ENCODE measurements around the gene FAH. TPM values are rescaled to one million over a fixed set of nuclear protein-coding genes. Genes with fewer than 3 reads are reported as not detected.

FAH gene
- total and polyA plus RNA-seq, 11 donors, result 12.4 to 48.9 (median 24.0) TPM

DNA sequence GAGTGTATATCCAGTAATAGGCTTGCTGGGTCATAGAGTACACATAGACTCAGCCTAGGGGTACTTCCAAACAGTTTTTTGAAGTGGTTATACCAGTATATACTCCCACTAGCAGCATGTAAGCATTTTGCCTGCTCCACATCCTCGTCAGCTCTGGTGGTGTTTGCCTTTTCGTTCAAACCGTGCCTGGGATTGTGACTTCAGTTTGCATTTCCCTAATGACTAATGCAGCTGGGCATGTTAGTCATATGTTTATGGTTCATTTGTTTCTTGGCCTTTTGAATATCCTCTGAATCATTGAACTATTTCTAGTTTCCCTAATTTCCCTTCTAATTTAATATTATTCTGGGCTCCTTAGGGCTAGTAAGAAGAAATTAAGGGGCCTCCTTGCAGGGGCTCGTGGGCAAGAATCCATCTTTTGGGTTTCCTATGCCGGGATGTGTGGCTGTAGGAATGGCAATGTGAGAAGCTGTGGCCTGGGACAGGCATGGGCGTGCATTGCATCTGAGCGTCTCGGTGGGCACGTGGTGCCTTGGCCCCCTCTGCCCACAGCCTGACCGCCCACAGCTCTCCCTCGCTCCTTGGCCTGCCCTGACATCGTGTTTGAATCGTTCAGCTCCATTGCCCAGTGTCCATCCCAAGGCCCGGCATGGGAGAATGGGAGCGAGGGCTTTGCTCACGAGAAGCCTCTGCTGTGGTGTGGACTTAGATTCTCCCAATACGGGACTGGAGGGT, 26.4 kb downstream of the FAH start:
- intact Hi-C loops (cut with DNase I), result loop anchor here in 6 of 10 donors (5.0 to 10.0 kb wide), 3 partner anchors 284 to 794 kb away; partner anchors contain the start of gene MTHFS (in 3 of the 6)
- H3K36me3 ChIP-seq, result peaks cover 0 to 39% (median 7%) of the 10 kb centered on the region in 9 donors
- TF ChIP-seq, protein P1, sequence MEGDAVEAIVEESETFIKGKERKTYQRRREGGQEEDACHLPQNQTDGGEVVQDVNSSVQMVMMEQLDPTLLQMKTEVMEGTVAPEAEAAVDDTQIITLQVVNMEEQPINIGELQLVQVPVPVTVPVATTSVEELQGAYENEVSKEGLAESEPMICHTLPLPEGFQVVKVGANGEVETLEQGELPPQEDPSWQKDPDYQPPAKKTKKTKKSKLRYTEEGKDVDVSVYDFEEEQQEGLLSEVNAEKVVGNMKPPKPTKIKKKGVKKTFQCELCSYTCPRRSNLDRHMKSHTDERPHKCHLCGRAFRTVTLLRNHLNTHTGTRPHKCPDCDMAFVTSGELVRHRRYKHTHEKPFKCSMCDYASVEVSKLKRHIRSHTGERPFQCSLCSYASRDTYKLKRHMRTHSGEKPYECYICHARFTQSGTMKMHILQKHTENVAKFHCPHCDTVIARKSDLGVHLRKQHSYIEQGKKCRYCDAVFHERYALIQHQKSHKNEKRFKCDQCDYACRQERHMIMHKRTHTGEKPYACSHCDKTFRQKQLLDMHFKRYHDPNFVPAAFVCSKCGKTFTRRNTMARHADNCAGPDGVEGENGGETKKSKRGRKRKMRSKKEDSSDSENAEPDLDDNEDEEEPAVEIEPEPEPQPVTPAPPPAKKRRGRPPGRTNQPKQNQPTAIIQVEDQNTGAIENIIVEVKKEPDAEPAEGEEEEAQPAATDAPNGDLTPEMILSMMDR (IDR thresholded peaks at IDR 0.05), result no peak
- no peak for TF ChIP-seq POLR2A (IDR thresholded peaks at IDR 0.05)
- no peaks in the 10 kb centered on the region for H3K9me3 ChIP-seq
- 84 to 88% (median 85%) methylated on average over 11 to 17 of the region's 17 CpGs for WGBS, 4 donors
- no peaks in the 10 kb centered on the region for H3K27me3 ChIP-seq
- no peak overlapping the region for H3K27ac ChIP-seq
- H3K4me1 ChIP-seq, result peaks cover 0 to 18% (median 8%) of the 10 kb centered on the region in 12 donors
- H3K4me3 ChIP-seq, result no peak overlapping the region
- no peak for DNase-seq
- ATAC-seq, result no peak

DNA sequence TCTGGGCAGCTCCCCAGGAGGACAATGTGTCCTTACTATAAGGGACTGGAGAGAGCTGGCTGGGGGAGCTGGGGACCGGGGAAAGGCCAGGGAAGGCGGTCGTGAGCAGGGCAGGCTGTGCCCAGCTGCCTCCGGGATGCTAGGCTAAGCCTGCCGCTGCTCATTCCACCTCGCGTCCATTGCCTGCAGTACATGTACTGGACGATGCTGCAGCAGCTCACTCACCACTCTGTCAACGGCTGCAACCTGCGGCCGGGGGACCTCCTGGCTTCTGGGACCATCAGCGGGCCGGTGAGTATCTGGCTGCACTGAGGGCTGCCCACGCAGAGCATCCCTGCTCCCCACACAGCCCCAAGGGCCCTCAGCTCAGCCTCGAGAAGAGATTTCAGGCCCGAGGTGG, 27.1 kb downstream of the FAH start:
- Histone ChIP-seq H3K27me3 (no peaks in the 10 kb centered on the region), H3K36me3 (peaks cover 0 to 39% (median 7%) of the 10 kb centered on the region in 9 donors), H3K4me3 (no peak overlapping the region), H3K27ac (no peak overlapping the region), H3K4me1 (peaks cover 0 to 13% (median 8%) of the 10 kb centered on the region in 12 donors), H3K9me3 (no peaks in the 10 kb centered on the region)
- WGBS, 4 donors, result 83 to 92% (median 87%) methylated on average over 5 to 16 of the region's 16 CpGs
- intact Hi-C loops (cut with DNase I), result loop anchor here in 6 of 10 donors (5.0 to 10.0 kb wide), 3 partner anchors 285 to 795 kb away; partner anchors contain the start of gene MTHFS (in 3 of the 6)
- TF ChIP-seq POLR2A (IDR thresholded peaks at IDR 0.05), result no peak
- TF ChIP-seq, protein P1 (IDR thresholded peaks at IDR 0.05), result no peak
- no peak for DNase-seq
- ATAC-seq, result no peak

DNA sequence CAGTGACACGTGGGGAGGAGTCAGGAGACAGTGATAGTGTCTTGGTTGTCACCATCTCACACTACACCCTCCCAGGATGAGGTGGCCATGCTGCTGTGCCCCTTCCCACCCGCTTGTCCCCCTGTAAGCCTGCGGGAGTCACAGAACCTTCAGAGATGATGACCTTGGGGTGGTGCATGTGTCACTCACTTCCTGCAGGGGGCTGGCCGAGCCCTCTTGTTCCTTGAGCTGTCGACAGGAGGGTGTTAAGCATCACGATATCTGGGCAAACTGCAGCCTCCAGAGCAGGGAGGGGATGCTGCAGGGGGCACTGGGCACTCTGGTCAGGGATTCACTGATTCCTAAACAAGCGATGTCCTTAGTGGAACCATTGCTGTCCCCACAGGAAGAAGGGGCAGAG, 27.7 kb downstream of the FAH start:
- no peak overlapping the region for H3K27ac ChIP-seq
- no peaks in the 10 kb centered on the region for H3K27me3 ChIP-seq
- no peak for ATAC-seq
- no peak for TF ChIP-seq POLR2A (IDR thresholded peaks at IDR 0.05)
- TF ChIP-seq, protein P1 (IDR thresholded peaks at IDR 0.05), result no peak
- no peak for DNase-seq
- intact Hi-C loops (cut with DNase I), result no loop called here
- no peaks in the 10 kb centered on the region for H3K9me3 ChIP-seq
- WGBS, 4 donors, result 61 to 82% (median 76%) methylated on average over 6 to 7 of the region's 7 CpGs
- no peak overlapping the region for H3K4me3 ChIP-seq
- peaks cover 0 to 39% (median 7%) of the 10 kb centered on the region in 9 donors for H3K36me3 ChIP-seq
- H3K4me1 ChIP-seq, result peaks cover 0 to 13% (median 7%) of the 10 kb centered on the region in 12 donors

DNA sequence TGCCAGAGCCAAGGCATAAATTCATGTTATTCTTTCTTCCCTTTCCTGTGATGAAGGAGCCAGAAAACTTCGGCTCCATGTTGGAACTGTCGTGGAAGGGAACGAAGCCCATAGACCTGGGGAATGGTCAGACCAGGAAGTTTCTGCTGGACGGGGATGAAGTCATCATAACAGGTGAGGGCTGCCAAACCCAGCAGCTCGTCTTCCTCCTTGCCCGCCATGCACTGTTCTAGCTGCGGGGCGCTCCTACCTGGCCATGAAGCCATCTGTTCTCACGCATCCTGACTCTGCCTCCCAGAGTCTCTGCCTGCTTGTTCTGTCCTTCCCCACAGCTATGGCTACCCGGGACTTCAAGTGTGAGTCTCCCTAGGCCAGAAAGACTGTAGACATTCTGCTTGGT, 28.2 kb downstream of the FAH start:
- peaks cover 0 to 13% (median 7%) of the 10 kb centered on the region in 12 donors for H3K4me1 ChIP-seq
- no peaks in the 10 kb centered on the region for H3K27me3 ChIP-seq
- no peak overlapping the region for H3K27ac ChIP-seq
- intact Hi-C loops (cut with DNase I), result no loop called here
- ATAC-seq (no peak), DNase-seq (no peak)
- no peaks in the 10 kb centered on the region for H3K9me3 ChIP-seq
- TF ChIP-seq, protein P1 (IDR thresholded peaks at IDR 0.05), result no peak
- TF ChIP-seq POLR2A (IDR thresholded peaks at IDR 0.05), result no peak
- WGBS, 4 donors, result 92 to 96% (median 95%) methylated on average over 10 of the region's 10 CpGs
- peaks cover 0 to 44% (median 7%) of the 10 kb centered on the region in 9 donors for H3K36me3 ChIP-seq
- no peak overlapping the region for H3K4me3 ChIP-seq

All from heart left ventricle (tissue), 16 donors.